ENCODE results near the gene PGK2. TPM values are rescaled to one million over a fixed set of nuclear protein-coding genes. Genes with fewer than 3 reads are reported as not detected.
"Not testable (repeated sequence)": the region's sequence is repeated elsewhere in the genome, so short reads cannot be mapped to it uniquely, and the experiment has no call there.

The PGK2 gene
- total and polyA plus RNA-seq, 12 donors = not detected

- H3K27me3 ChIP-seq = no peaks in the 10 kb centered on the region
- no peaks in the 10 kb centered on the region for H3K9me3 ChIP-seq
- intact Hi-C loops (cut with DNase I) = no loop called here
- no peak for DNase-seq
- no peaks in the 10 kb centered on the region for H3K36me3 ChIP-seq
- no peaks in the 10 kb centered on the region for H3K4me1 ChIP-seq
- no peak for ATAC-seq
- TF ChIP-seq CTCF (IDR thresholded peaks at IDR 0.05) = no peak
- 93 to 97% methylated on average over 8 of the region's 8 CpGs for WGBS, 2 donors
- no peak overlapping the region for H3K4me3 ChIP-seq
- no peak overlapping the region for H3K27ac ChIP-seq
Measured at GRCh38 chr6:49801525-49801924, 14.4 kb upstream of the PGK2 start.

- H3K27me3 ChIP-seq = no peaks in the 10 kb centered on the region
- intact Hi-C loops (cut with DNase I) = no loop called here
- H3K4me1 ChIP-seq = no peaks in the 10 kb centered on the region
- 89 to 97% methylated on average over 1 of the region's 1 CpG for WGBS, 2 donors
- no peak overlapping the region for H3K4me3 ChIP-seq
- H3K9me3 ChIP-seq = no peaks in the 10 kb centered on the region
- H3K27ac ChIP-seq = no peak overlapping the region
- no peak for TF ChIP-seq CTCF (IDR thresholded peaks at IDR 0.05)
- no peak for DNase-seq
- no peaks in the 10 kb centered on the region for H3K36me3 ChIP-seq
- ATAC-seq = no peak
Measured at GRCh38 chr6:49799090-49799489, 12.0 kb upstream of the PGK2 start.

- H3K9me3 ChIP-seq; intact Hi-C loops (cut with DNase I); H3K27ac ChIP-seq; DNase-seq; H3K27me3 ChIP-seq; H3K4me1 ChIP-seq; H3K36me3 ChIP-seq; H3K4me3 ChIP-seq; ATAC-seq: not testable (repeated sequence)
- 81 to 83% methylated on average over 20 to 21 of the region's 21 CpGs for WGBS, 2 donors
Measured at GRCh38 chr6:49796842-49797455, 9.9 kb upstream of the PGK2 start.

DNA sequence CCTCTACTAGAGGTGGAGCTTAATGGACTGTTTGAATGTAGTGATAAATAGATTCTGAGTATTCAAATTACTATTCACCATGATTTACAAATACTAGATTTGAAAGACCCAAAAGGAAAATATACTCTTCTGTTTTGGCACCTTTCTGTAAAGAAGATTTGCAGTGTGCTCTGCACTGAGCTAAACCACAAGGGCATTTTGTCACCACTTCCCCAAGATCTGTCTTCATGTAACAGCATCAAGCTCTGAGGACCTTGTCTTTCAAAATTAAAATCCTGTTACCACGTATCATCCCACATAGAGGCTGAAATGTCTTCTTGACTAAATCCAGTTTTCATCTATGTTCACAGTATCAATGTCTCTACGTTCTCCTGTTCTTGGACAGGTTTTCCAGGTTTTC is 3.3 kb upstream of the PGK2 start:
- no peaks in the 10 kb centered on the region for H3K4me1 ChIP-seq
- TF ChIP-seq CTCF (IDR thresholded peaks at IDR 0.05) = no peak
- no peak overlapping the region for H3K27ac ChIP-seq
- H3K4me3 ChIP-seq = no peak overlapping the region
- no peaks in the 10 kb centered on the region for H3K9me3 ChIP-seq
- ATAC-seq (no peak), DNase-seq (no peak)
- WGBS, 2 donors = 68 to 70% methylated on average over 2 of the region's 2 CpGs
- H3K27me3 ChIP-seq = no peaks in the 10 kb centered on the region
- H3K36me3 ChIP-seq = no peaks in the 10 kb centered on the region
- intact Hi-C loops (cut with DNase I) = no loop called here

- no peak for ATAC-seq
- no peak for TF ChIP-seq CTCF (IDR thresholded peaks at IDR 0.05)
Measured at GRCh38 chr6:49784272-49784671, 2.8 kb downstream of the PGK2 start.

More at GRCh38 chr6:49784272-49784671, 2.8 kb downstream of the PGK2 start:
- no peaks in the 10 kb centered on the region for H3K36me3 ChIP-seq
- no peak overlapping the region for H3K27ac ChIP-seq
- H3K9me3 ChIP-seq = no peaks in the 10 kb centered on the region
- H3K4me1 ChIP-seq = no peaks in the 10 kb centered on the region
- H3K4me3 ChIP-seq = no peak overlapping the region
- intact Hi-C loops (cut with DNase I) = no loop called here
- H3K27me3 ChIP-seq = no peaks in the 10 kb centered on the region
- DNase-seq = no peak
